ENCODE results near the gene WNT10A. TPM values are rescaled to one million over a fixed set of nuclear protein-coding genes. Genes with fewer than 3 reads are reported as not detected.

WNT10A gene
- total and polyA plus RNA-seq, 12 donors, result 0.01 to 0.56 (median 0.18) TPM; not detected in 8

DNA sequence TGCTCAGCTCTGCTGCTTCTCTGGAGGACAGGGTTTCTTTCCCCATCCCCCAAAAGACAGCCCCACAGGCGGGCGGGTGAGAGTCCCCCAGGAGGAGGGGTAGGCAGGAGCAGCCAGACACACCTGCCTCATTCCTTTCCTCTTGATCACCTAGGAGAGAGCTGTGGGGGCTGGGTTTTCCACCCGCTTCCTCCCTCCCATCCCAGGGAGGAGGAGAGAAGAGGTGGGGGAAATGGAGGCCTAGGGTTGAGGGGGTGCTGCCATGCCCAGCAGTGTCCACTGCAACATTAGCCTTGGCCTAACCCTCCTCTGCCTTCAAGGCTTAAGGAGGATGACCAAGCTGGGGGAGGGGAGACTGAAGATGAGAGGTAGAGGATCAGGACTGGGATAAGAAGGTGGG is 14.7 kb downstream of the WNT10A start:
- Histone ChIP-seq H3K36me3 (no peaks in the 10 kb centered on the region), H3K27me3 (peaks cover 38 to 92% (median 87%) of the 10 kb centered on the region in 7 donors), H3K4me1 (peaks cover 8 to 46% (median 31%) of the 10 kb centered on the region in 9 donors), H3K4me3 (no peak overlapping the region), H3K9me3 (no peaks in the 10 kb centered on the region), H3K27ac (no peak overlapping the region)
- intact Hi-C loops (cut with DNase I), result no loop called here
- 47 to 65% methylated on average over 3 of the region's 3 CpGs for WGBS, 2 donors
- TF ChIP-seq, protein P1, sequence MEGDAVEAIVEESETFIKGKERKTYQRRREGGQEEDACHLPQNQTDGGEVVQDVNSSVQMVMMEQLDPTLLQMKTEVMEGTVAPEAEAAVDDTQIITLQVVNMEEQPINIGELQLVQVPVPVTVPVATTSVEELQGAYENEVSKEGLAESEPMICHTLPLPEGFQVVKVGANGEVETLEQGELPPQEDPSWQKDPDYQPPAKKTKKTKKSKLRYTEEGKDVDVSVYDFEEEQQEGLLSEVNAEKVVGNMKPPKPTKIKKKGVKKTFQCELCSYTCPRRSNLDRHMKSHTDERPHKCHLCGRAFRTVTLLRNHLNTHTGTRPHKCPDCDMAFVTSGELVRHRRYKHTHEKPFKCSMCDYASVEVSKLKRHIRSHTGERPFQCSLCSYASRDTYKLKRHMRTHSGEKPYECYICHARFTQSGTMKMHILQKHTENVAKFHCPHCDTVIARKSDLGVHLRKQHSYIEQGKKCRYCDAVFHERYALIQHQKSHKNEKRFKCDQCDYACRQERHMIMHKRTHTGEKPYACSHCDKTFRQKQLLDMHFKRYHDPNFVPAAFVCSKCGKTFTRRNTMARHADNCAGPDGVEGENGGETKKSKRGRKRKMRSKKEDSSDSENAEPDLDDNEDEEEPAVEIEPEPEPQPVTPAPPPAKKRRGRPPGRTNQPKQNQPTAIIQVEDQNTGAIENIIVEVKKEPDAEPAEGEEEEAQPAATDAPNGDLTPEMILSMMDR (IDR thresholded peaks at IDR 0.05), result no peak
- ATAC-seq, result no peak
- no peak for DNase-seq

DNA sequence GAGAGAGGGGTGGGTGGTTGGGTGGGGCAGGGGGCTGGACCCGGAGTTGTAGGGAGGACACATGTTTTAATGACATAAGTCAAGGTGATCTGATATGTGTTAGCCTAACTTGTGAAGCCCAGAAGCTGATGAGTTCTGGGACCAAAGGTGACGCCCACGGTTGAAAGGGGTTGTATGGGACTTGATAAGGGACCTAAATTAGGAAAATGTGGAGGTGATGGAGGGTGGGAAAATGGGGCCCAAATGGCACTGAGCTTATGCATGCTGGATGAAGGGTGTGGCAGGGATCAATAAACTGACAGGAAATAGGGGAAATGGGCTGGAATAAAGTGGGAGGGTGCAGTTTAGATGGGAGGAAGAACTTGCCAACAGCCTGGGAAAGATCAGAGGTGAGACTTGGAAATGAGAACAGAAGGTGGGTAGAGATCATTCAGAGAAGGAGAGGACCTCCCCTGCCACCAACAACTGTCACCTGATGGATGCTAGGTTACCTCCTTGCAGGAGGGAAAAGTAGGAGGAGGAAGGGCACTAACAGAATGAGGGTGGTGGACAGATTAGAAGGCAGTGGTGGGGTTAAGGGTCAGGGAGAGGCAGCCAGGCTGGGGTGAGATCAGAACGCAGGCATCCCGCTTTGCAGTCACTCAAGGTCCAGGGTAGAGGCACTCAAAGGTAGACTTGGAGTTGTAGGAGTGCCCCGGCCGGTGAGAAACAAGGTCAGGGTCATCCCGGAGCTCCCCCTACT is 15.3 kb downstream of the WNT10A start:
- H3K27me3 ChIP-seq, result peaks cover 38 to 96% (median 90%) of the 10 kb centered on the region in 7 donors

DNA sequence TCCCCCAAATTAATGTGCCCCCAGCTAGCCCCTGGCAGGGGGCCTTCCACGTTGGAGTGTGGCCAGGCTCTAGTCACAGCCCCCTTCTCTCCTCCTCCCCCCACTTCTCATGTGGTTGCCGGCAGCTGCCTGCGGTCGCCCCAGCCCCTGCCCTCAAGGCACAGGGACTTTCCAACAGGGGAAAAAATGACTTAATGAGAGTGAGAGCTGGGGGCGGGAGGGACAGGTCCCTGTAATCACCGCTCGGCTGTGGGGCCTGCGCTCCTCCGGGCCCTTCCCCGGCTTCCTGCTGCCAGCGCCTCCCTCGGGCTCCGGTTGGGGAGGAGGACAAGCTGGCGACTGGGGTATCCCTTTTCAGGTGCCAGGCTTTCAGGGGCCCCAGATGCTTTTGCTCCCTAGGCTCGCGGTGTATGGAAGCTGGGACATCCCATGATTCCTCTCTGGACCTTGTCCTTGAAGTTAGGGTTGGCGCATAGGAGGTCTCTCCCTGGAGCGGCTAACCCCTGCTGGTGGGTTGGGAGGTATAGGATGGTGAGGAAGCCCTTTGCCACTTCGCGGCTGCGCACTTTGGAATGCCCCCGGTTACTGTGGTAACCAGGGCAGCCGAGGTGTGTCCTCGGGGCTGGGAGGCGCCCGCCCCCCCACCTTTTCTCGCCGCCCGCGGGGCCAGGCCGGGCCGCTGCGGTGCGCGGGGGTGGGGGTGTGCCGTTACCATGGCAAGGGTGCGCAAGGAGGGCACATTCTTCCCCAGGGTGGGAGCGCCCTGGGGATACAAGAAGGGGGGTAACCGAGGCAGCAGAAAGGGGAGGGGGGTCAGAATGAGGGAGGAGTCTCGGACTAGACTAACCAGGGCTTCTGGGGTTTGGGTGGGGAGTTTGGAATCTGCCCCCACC is 16.1 kb downstream of the WNT10A start:
- 1 to 5% methylated on average over 35 to 40 of the region's 40 CpGs for WGBS, 2 donors
- peak overlapping the region in 3 of 10 donors; percentile 8 to 33 (median 11) for H3K4me3 ChIP-seq
- TF ChIP-seq, protein P1 (IDR thresholded peaks at IDR 0.05), result no peak
- ATAC-seq, result peak in 2 of 8 donors; percentile 11 to 15
- no peak for DNase-seq
- peaks cover 38 to 98% (median 95%) of the 10 kb centered on the region in 7 donors for H3K27me3 ChIP-seq
- no peaks in the 10 kb centered on the region for H3K9me3 ChIP-seq
- H3K27ac ChIP-seq, result peak overlapping the region in 1 of 10 donors; percentile 38
- intact Hi-C loops (cut with DNase I), result no loop called here
- peaks cover 8 to 46% (median 31%) of the 10 kb centered on the region in 9 donors for H3K4me1 ChIP-seq
- H3K36me3 ChIP-seq, result no peaks in the 10 kb centered on the region

More for the DNA sequence above, 15.3 kb downstream of the WNT10A start:
- ATAC-seq (no peak), DNase-seq (no peak)
- H3K4me1 ChIP-seq, result peaks cover 8 to 46% (median 31%) of the 10 kb centered on the region in 9 donors
- WGBS, 2 donors, result 23 to 25% methylated on average over 8 of the region's 8 CpGs
- no peaks in the 10 kb centered on the region for H3K9me3 ChIP-seq
- intact Hi-C loops (cut with DNase I), result no loop called here
- no peak overlapping the region for H3K4me3 ChIP-seq
- no peaks in the 10 kb centered on the region for H3K36me3 ChIP-seq
- H3K27ac ChIP-seq, result no peak overlapping the region
- TF ChIP-seq, protein P1 (IDR thresholded peaks at IDR 0.05), result no peak
